SK-N-SH (cell line): ENCODE data around the gene PCBP4.

Source experiments
- EZH2phosphoT487 ChIP-seq: fragments of 200-600 bp; sonication (generic); IDR thresholded peaks from 2 replicates; pipeline ENCODE4 v1.6.1; 2017; ENCODE audit warnings: low read depth, mixed run types, mild to moderate bottlenecking, antibody characterized with exemption, moderate library complexity, borderline replicate concordance
- FOXJ3 ChIP-seq: sonication (generic); formaldehyde crosslinking; IDR thresholded peaks from 2 replicates; pipeline ENCODE4 v1.5.1; 2020; ENCODE audit warnings: mild to moderate bottlenecking, missing genetic modification reagents
- JUND ChIP-seq: IDR thresholded peaks from 2 replicates; pipeline ENCODE4 v1.4.0; 2012
- POLR2AphosphoS5 ChIP-seq: IDR thresholded peaks from 2 replicates; pipeline ENCODE4 v1.6.1; 2012; ENCODE audit warnings: low read depth, low read length
- RXRA ChIP-seq: IDR thresholded peaks from 2 replicates; pipeline ENCODE4 v1.4.0; 2012; ENCODE audit warnings: low read depth, mild to moderate bottlenecking, borderline replicate concordance
- TAF1 ChIP-seq: IDR thresholded peaks from 2 replicates; pipeline ENCODE4 v1.6.1; 2012; ENCODE audit warnings: low read depth, mild to moderate bottlenecking, low read length, moderate library complexity, borderline replicate concordance
- TF ChIP-seq, protein P1 (sequence below): fragments of 200-600 bp; sonication (generic); IDR thresholded peaks from 2 replicates; pipeline ENCODE4 v1.6.1; 2017; ENCODE audit warnings: antibody characterized with exemption, mild to moderate bottlenecking, moderate library complexity
- TF ChIP-seq, protein P2 (sequence below): fragments of 150-350 bp; IDR thresholded peaks from 2 replicates; pipeline ENCODE4 v1.6.1; 2017; ENCODE audit warnings: antibody characterized with exemption, low read length, low read depth, borderline replicate concordance
- TF ChIP-seq, protein P3 (sequence below): IDR thresholded peaks from 2 replicates; pipeline ENCODE4 v1.6.1; 2012; ENCODE audit warnings: mild to moderate bottlenecking, low read depth, low read length, moderate library complexity
- TF ChIP-seq, protein P4 (sequence below): IDR thresholded peaks from 2 replicates; pipeline ENCODE4; 2012

DNA sequence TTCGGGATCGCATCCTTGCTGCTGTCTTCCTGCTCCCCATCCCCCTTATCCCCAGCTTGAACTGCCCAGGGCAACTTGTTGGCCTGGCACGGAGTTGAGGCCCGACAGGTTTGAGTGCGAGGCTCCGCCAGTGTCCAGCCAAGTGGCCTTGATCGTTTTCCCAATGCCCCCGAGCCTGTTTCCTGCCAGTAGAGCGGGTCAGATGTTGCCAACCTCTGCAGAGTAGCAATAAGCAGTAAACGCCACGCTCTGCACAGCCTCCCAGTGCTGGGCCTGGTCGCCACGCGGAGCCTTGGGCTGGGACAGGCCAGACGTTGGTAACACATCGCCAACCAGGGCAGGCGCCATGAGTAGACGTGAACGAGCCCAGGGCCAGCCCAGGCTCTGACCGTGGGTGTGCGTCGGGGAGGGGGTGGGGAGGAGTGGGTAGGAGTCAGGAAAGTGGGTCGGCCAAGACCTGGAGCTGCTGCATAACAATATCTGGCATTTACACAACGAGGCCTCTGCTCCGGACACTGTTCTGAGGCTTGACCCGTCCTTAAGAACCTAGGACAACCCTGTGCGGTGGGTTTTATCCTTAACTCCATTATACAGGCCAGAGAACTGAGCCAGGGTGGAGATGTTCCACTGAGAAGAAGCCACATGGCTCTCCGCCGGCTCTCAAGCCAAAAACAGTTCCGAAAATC lies 7.2 kb upstream of the PCBP4 start:
- TF ChIP-seq, protein P1, sequence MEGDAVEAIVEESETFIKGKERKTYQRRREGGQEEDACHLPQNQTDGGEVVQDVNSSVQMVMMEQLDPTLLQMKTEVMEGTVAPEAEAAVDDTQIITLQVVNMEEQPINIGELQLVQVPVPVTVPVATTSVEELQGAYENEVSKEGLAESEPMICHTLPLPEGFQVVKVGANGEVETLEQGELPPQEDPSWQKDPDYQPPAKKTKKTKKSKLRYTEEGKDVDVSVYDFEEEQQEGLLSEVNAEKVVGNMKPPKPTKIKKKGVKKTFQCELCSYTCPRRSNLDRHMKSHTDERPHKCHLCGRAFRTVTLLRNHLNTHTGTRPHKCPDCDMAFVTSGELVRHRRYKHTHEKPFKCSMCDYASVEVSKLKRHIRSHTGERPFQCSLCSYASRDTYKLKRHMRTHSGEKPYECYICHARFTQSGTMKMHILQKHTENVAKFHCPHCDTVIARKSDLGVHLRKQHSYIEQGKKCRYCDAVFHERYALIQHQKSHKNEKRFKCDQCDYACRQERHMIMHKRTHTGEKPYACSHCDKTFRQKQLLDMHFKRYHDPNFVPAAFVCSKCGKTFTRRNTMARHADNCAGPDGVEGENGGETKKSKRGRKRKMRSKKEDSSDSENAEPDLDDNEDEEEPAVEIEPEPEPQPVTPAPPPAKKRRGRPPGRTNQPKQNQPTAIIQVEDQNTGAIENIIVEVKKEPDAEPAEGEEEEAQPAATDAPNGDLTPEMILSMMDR, result peak; percentile 12; the same call in 1 of the 2 replicates
- TF ChIP-seq EZH2phosphoT487, result no peak
- no peak for TF ChIP-seq RXRA
- TF ChIP-seq FOXJ3, result no peak
- TF ChIP-seq, protein P2, sequence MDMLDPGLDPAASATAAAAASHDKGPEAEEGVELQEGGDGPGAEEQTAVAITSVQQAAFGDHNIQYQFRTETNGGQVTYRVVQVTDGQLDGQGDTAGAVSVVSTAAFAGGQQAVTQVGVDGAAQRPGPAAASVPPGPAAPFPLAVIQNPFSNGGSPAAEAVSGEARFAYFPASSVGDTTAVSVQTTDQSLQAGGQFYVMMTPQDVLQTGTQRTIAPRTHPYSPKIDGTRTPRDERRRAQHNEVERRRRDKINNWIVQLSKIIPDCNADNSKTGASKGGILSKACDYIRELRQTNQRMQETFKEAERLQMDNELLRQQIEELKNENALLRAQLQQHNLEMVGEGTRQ, result no peak
- no peak for TF ChIP-seq TAF1
- TF ChIP-seq POLR2AphosphoS5, result no peak
- TF ChIP-seq JUND, result no peak
- TF ChIP-seq, protein P3, sequence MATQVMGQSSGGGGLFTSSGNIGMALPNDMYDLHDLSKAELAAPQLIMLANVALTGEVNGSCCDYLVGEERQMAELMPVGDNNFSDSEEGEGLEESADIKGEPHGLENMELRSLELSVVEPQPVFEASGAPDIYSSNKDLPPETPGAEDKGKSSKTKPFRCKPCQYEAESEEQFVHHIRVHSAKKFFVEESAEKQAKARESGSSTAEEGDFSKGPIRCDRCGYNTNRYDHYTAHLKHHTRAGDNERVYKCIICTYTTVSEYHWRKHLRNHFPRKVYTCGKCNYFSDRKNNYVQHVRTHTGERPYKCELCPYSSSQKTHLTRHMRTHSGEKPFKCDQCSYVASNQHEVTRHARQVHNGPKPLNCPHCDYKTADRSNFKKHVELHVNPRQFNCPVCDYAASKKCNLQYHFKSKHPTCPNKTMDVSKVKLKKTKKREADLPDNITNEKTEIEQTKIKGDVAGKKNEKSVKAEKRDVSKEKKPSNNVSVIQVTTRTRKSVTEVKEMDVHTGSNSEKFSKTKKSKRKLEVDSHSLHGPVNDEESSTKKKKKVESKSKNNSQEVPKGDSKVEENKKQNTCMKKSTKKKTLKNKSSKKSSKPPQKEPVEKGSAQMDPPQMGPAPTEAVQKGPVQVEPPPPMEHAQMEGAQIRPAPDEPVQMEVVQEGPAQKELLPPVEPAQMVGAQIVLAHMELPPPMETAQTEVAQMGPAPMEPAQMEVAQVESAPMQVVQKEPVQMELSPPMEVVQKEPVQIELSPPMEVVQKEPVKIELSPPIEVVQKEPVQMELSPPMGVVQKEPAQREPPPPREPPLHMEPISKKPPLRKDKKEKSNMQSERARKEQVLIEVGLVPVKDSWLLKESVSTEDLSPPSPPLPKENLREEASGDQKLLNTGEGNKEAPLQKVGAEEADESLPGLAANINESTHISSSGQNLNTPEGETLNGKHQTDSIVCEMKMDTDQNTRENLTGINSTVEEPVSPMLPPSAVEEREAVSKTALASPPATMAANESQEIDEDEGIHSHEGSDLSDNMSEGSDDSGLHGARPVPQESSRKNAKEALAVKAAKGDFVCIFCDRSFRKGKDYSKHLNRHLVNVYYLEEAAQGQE, result no peak
- TF ChIP-seq, protein P4, sequence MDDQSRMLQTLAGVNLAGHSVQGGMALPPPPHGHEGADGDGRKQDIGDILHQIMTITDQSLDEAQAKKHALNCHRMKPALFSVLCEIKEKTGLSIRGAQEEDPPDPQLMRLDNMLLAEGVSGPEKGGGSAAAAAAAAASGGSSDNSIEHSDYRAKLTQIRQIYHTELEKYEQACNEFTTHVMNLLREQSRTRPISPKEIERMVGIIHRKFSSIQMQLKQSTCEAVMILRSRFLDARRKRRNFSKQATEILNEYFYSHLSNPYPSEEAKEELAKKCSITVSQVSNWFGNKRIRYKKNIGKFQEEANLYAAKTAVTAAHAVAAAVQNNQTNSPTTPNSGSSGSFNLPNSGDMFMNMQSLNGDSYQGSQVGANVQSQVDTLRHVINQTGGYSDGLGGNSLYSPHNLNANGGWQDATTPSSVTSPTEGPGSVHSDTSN, result no peak
